IMR-90 (cell line): ENCODE measurements around the gene SMIM31. TPM values are rescaled to one million over a fixed set of nuclear protein-coding genes. Genes with fewer than 3 reads are reported as not detected.

Experiments used
- ATAC-seq: fragments of 200-7000 bp; cut with Tn5 transposase; 2 replicates; pipeline ENCODE4 v1.9.1; 2020; ENCODE audit warnings: low read depth, mild to moderate bottlenecking, moderate library complexity
- BruUV-seq: library from RNA; stranded (reverse); fragments of 400-500 nt; replicated peaks from 2 replicates; lab custom pipeline; 2021; lab: Mats Ljungman, UMichigan
- CTCF ChIA-PET: fragments of 300-600 bp; formaldehyde crosslinking; extraction: SDS; loops from one replicate; lab custom pipeline; 2021; ENCODE audit warnings: antibody characterized with exemption; lab: Yijun Ruan, JAX
- POLR2A ChIA-PET: fragments of 300-600 bp; sonication (Branson Sonifier 250); formaldehyde crosslinking; loops from one replicate; lab custom pipeline; 2022; ENCODE audit warnings: antibody characterized with exemption; ENCODE audit not compliant: unreplicated experiment; lab: Charles Lee
- DNase-seq: peaks from one replicate; pipeline ENCODE4 v3.0.0; 2013
- H2AFZ ChIP-seq: replicated peaks from 2 replicates; pipeline ENCODE3; 2013; ENCODE audit warnings: low read length, mild to moderate bottlenecking; ENCODE audit not compliant: poor library complexity
- H2AK5ac ChIP-seq: 2 replicates; pipeline ENCODE4 v1.6.1; 2013; ENCODE audit warnings: low read depth, low read length, inconsistent platforms
- H2AK9ac ChIP-seq: replicated peaks from 2 replicates; pipeline ENCODE3; 2013; ENCODE audit warnings: mild to moderate bottlenecking, low read depth, low read length, moderate library complexity; ENCODE audit not compliant: poor library complexity
- H2BK120ac ChIP-seq: 2 replicates; pipeline ENCODE4 v1.6.1; 2013; ENCODE audit warnings: low read depth, low read length, inconsistent platforms
- H2BK15ac ChIP-seq: 3 replicates; pipeline ENCODE4 v1.6.1; 2013; ENCODE audit warnings: low read depth, low read length, inconsistent platforms
- H2BK20ac ChIP-seq: 2 replicates; pipeline ENCODE4 v1.6.1; 2013; ENCODE audit warnings: low read depth, mild to moderate bottlenecking, inconsistent platforms, low read length, moderate library complexity
- H2BK5ac ChIP-seq: 2 replicates; pipeline ENCODE4 v1.6.1; 2013; ENCODE audit warnings: mild to moderate bottlenecking, low read depth, low read length, inconsistent platforms; ENCODE audit not compliant: poor library complexity, severe bottlenecking
- H3K14ac ChIP-seq: replicated peaks from 2 replicates; pipeline ENCODE4 v1.6.1; 2013; ENCODE audit warnings: low read depth, low read length, inconsistent platforms
- H3K18ac ChIP-seq: 2 replicates; pipeline ENCODE4 v1.6.1; 2013; ENCODE audit warnings: low read depth, low read length, control low read depth
- H3K23ac ChIP-seq: 2 replicates; pipeline ENCODE4 v1.6.1; 2013; ENCODE audit warnings: low read depth, low read length, inconsistent platforms
- H3K27ac ChIP-seq: 2 replicates; pipeline ENCODE4 v1.5.1; 2013; ENCODE audit warnings: mild to moderate bottlenecking, control low read depth, low read length; ENCODE audit not compliant: insufficient read depth
- H3K27me3 ChIP-seq: 2 replicates; pipeline ENCODE4 v1.6.1; 2013; ENCODE audit warnings: low read length; ENCODE audit not compliant: control insufficient read depth, insufficient read depth
- H3K36me3 ChIP-seq: 2 replicates; pipeline ENCODE4 v1.6.1; 2013; ENCODE audit warnings: low read length, mixed read lengths; ENCODE audit not compliant: control insufficient read depth, insufficient read depth
- H3K4ac ChIP-seq: 2 replicates; pipeline ENCODE4 v1.6.1; 2013; ENCODE audit warnings: low read depth, low read length, inconsistent platforms
- H3K4me1 ChIP-seq: 2 replicates; pipeline ENCODE4 v1.6.1; 2013; ENCODE audit warnings: low read length, mixed read lengths; ENCODE audit not compliant: control insufficient read depth, insufficient read depth
- H3K4me2 ChIP-seq: 2 replicates; pipeline ENCODE4 v1.6.1; 2013; ENCODE audit warnings: low read depth, mild to moderate bottlenecking, control low read depth, low read length, moderate library complexity
- H3K4me3 ChIP-seq: 2 replicates; pipeline ENCODE4 v1.5.1; 2013; ENCODE audit warnings: low read depth, mild to moderate bottlenecking, control low read depth, low read length, moderate library complexity; ENCODE audit not compliant: insufficient read depth
- H3K56ac ChIP-seq: 2 replicates; pipeline ENCODE4 v1.6.1; 2013; ENCODE audit warnings: low read length, inconsistent platforms; ENCODE audit not compliant: insufficient read depth; ENCODE audit errors: extremely low read depth
- H3K79me1 ChIP-seq, 2 experiments: 2 replicates each; pipeline ENCODE4 v1.6.1; 2013; ENCODE audit warnings: low read length in 2 of 2, inconsistent platforms in 1 of 2, low read depth in 1 of 2
- H3K9ac ChIP-seq: 2 replicates; pipeline ENCODE4 v1.6.1; 2013; ENCODE audit warnings: low read depth, low read length, control low read depth
- H3K9me1 ChIP-seq: 2 replicates; pipeline ENCODE4 v1.6.1; 2013; ENCODE audit warnings: low read length, inconsistent platforms; ENCODE audit not compliant: insufficient read depth
- H3K9me3 ChIP-seq: 2 replicates; pipeline ENCODE4 v1.6.1; 2013; ENCODE audit warnings: low read length; ENCODE audit not compliant: control insufficient read depth, insufficient read depth
- H4K20me1 ChIP-seq: 2 replicates; pipeline ENCODE4 v1.6.1; 2013; ENCODE audit warnings: low read length, inconsistent platforms; ENCODE audit not compliant: insufficient read depth
- H4K5ac ChIP-seq: 2 replicates; pipeline ENCODE4 v1.6.1; 2013; ENCODE audit warnings: mild to moderate bottlenecking, low read depth, low read length, control low read depth
- H4K8ac ChIP-seq, 2 experiments: 2 replicates each; pipeline ENCODE4 v1.6.1; 2013; ENCODE audit warnings: low read depth in 2 of 2, low read length in 2 of 2, control low read depth in 1 of 2, inconsistent platforms in 1 of 2
- H4K91ac ChIP-seq: 2 replicates; pipeline ENCODE4 v1.6.1; 2013; ENCODE audit warnings: low read depth, low read length, inconsistent platforms; ENCODE audit not compliant: insufficient read depth
- BHLHE40 ChIP-seq: fragments of 150-350 bp; IDR thresholded peaks from 2 replicates; pipeline ENCODE4 v1.6.1; 2016; ENCODE audit warnings: mild to moderate bottlenecking, low read depth, low read length
- CEBPB ChIP-seq: IDR thresholded peaks from 2 replicates; pipeline ENCODE4 v1.6.1; 2012; ENCODE audit warnings: low read depth, low read length, improper control_type of control experiment
- CHD1 ChIP-seq: IDR thresholded peaks from 2 replicates; pipeline ENCODE4 v1.6.1; 2012; ENCODE audit warnings: low read depth, low read length, improper control_type of control experiment
- CTCF ChIP-seq: conservative IDR thresholded peaks from 2 replicates; pipeline ENCODE4 v1.5.1; 2012; ENCODE audit warnings: mild to moderate bottlenecking, low read depth, low read length, improper control_type of control experiment
- ELK1 ChIP-seq: fragments of 150-350 bp; IDR thresholded peaks from 2 replicates; pipeline ENCODE4 v1.6.1; 2016; ENCODE audit warnings: low read depth, mild to moderate bottlenecking, low read length, moderate library complexity, borderline replicate concordance
- FOS ChIP-seq: fragments of 150-350 bp; IDR thresholded peaks from 2 replicates; pipeline ENCODE4 v1.6.1; 2016; ENCODE audit warnings: low read depth, low read length
- MAFK ChIP-seq: IDR thresholded peaks from 2 replicates; pipeline ENCODE4 v1.6.1; 2012; ENCODE audit warnings: low read depth, low read length, improper control_type of control experiment
- MAZ ChIP-seq: IDR thresholded peaks from 2 replicates; pipeline ENCODE4 v1.6.1; 2012; ENCODE audit warnings: low read depth, mild to moderate bottlenecking, low read length, improper control_type of control experiment, moderate library complexity, borderline replicate concordance
- MXI1 ChIP-seq: IDR thresholded peaks from 2 replicates; pipeline ENCODE4 v1.6.1; 2012; ENCODE audit warnings: low read depth, mild to moderate bottlenecking, low read length, moderate library complexity, borderline replicate concordance
- NFE2L2 ChIP-seq: fragments of 150-350 bp; IDR thresholded peaks from 2 replicates; pipeline ENCODE4 v1.6.1; 2016; ENCODE audit warnings: low read depth, mild to moderate bottlenecking, low read length
- POLR2A ChIP-seq: IDR thresholded peaks from 2 replicates; pipeline ENCODE4 v1.6.1; 2012; ENCODE audit warnings: mild to moderate bottlenecking, low read depth, low read length
- RAD21 ChIP-seq: IDR thresholded peaks from 2 replicates; pipeline ENCODE4 v1.6.1; 2012; ENCODE audit warnings: low read length, improper control_type of control experiment
- RCOR1 ChIP-seq: IDR thresholded peaks from 2 replicates; pipeline ENCODE4 v1.6.1; 2012; ENCODE audit warnings: mild to moderate bottlenecking, low read length, improper control_type of control experiment; ENCODE audit not compliant: insufficient replicate concordance
- RFX5 ChIP-seq: IDR thresholded peaks from 2 replicates; pipeline ENCODE4 v1.8.0; 2012; ENCODE audit warnings: low read depth, mild to moderate bottlenecking, low read length, moderate library complexity
- SMC3 ChIP-seq: fragments of 150-350 bp; IDR thresholded peaks from 2 replicates; pipeline ENCODE4 v1.6.1; 2016; ENCODE audit warnings: low read depth, mild to moderate bottlenecking, antibody characterized with exemption, low read length, moderate library complexity
- USF2 ChIP-seq: fragments of 150-350 bp; IDR thresholded peaks from 2 replicates; pipeline ENCODE4 v1.6.1; 2017; ENCODE audit warnings: mild to moderate bottlenecking, antibody characterized with exemption, low read length, low read depth
- WGBS, 2 experiments: methylation state at CpG; one replicate each; pipeline versions ENCODE4 v1.1.5 to v1.1.7; 2013; ENCODE audit warnings: missing lambda C conversion rate in 2 of 2; ENCODE audit not compliant: insufficient read length in 1 of 2; ENCODE audit errors: extremely low coverage in 2 of 2; 5-methylcytosine and 5-hydroxymethylcytosine counted together
- dilution Hi-C: fragments of 300-500 bp; cut with HindIII; formaldehyde crosslinking; loops from one replicate; pipeline ENCODE4 v1.14.3; 2018; ENCODE audit warnings: low sequenced_read_pairs; ENCODE audit not compliant: unreplicated experiment
- in situ Hi-C: fragments of 300-500 bp; cut with MboI; formaldehyde crosslinking; loops from 3 replicates; pipeline ENCODE4 v1.14.3; 2019; ENCODE audit warnings: low sequenced_read_pairs, inconsistent platforms, mixed read lengths
- intact Hi-C: fragments of 100-400 bp; cut with micrococcal nuclease; formaldehyde crosslinking; loops from 2 replicates; pipeline ENCODE4 v1.10.0; 2022
- polyA plus RNA-seq, 3 experiments: library from polyadenylated mRNA; depleted of rRNA; stranded (reverse); fragments of >200 nt; gene quantifications; 2 replicates each; pipeline ENCODE4 v1.2.3, GENCODE V29; 2012; ENCODE audit warnings: low replicate concordance in 1 of 3
- total RNA-seq: library from RNA; depleted of rRNA; stranded (reverse); fragments of >200 nt; gene quantifications from 2 replicates; pipeline ENCODE4 v1.2.3, GENCODE V29; 2012

SMIM31 gene
- total and polyA plus RNA-seq, 2 of the 4 experiments (the other 2 are of a cell fraction): not detected

GRCh38 chr4:164799410-164799809, 45.5 kb downstream of the SMIM31 start:
- no peak for DNase-seq
- Histone ChIP-seq H3K4me3 (no peak overlapping the region), H4K91ac (no peak overlapping the region), H4K20me1 (no peaks in the 10 kb centered on the region), H3K4ac (no peak overlapping the region), H2BK5ac (no peak overlapping the region), H3K14ac (no peak overlapping the region), H2AFZ (no peak overlapping the region), H3K56ac (no peak overlapping the region), H2BK15ac (no peak overlapping the region), H4K5ac (no peak overlapping the region), H3K4me2 (no peak overlapping the region), H3K9me1 (no peaks in the 10 kb centered on the region), H4K8ac (no peak overlapping the region), H3K79me1 (no peaks in the 10 kb centered on the region), H3K23ac (no peak overlapping the region), H3K36me3 (no peaks in the 10 kb centered on the region), H2BK120ac (no peak overlapping the region), H3K27ac (no peak overlapping the region), H3K18ac (no peak overlapping the region), H3K9me3 (peaks cover 7% of the 10 kb centered on the region), H2BK20ac (no peak overlapping the region), H3K27me3 (no peaks in the 10 kb centered on the region), H2AK9ac (no peak overlapping the region), H3K4me1 (no peaks in the 10 kb centered on the region), H2AK5ac (no peak overlapping the region), H3K9ac (no peak overlapping the region)
- no TSS peak for BruUV-seq
- in situ Hi-C loops (no loop called here), intact Hi-C loops (no loop called here), dilution Hi-C loops (no loop called here)
- no peak for TF ChIP-seq ELK1
- no peak for TF ChIP-seq SMC3
- TF ChIP-seq MXI1: no peak
- no peak for TF ChIP-seq MAZ
- no peak for TF ChIP-seq USF2
- TF ChIP-seq MAFK: no peak
- no peak for TF ChIP-seq FOS
- no peak for TF ChIP-seq POLR2A
- no peak for TF ChIP-seq CHD1
- no peak for TF ChIP-seq NFE2L2
- no peak for TF ChIP-seq CEBPB
- no peak for TF ChIP-seq RFX5
- no peak for TF ChIP-seq RAD21
- TF ChIP-seq BHLHE40: no peak
- TF ChIP-seq RCOR1: no peak
- no peak for TF ChIP-seq CTCF
- POLR2A ChIA-PET: no interaction called here
- no peak for ATAC-seq
- no CpG with 5 or more reads among the region's 2 CpGs for WGBS, 2 experiments
- CTCF ChIA-PET: no interaction called here
